ENCODE data around the gene CST6. TPM values are rescaled to one million over a fixed set of nuclear protein-coding genes. Genes with fewer than 3 reads are reported as not detected.

CST6 gene
- total and polyA plus RNA-seq, 2 of the 4 experiments (the other 2 are of a cell fraction) = 0.54 to 3.0 TPM

- Histone ChIP-seq H3K23ac (ENCODE audit: low read depth, low read length) (no peak overlapping the region), H2AK5ac (ENCODE audit: low read depth, low read length) (no peak overlapping the region), H3K56ac (ENCODE audit: extremely low read depth, insufficient read depth, low read length) (no peak overlapping the region), H4K5ac (ENCODE audit: low read depth, low read length) (no peak overlapping the region), H2BK15ac (ENCODE audit: low read depth, low read length) (no peak overlapping the region), H3K4me2 (ENCODE audit: low read depth, low read length) (no peak overlapping the region), H2AFZ (replicated peaks; ENCODE audit: low read length, poor library complexity) (no peak overlapping the region), H4K20me1 (ENCODE audit: insufficient read depth, low read length) (no peaks in the 10 kb centered on the region; the same call in 1 of the 2 replicates), H3K4me3 (ENCODE audit: insufficient read depth, low read depth, low read length) (no peak overlapping the region), H3K9me1 (ENCODE audit: insufficient read depth, low read length) (no peaks in the 10 kb centered on the region), H3K9ac (ENCODE audit: low read depth, low read length) (no peak overlapping the region), H2BK120ac (ENCODE audit: low read depth, low read length) (no peak overlapping the region), H3K18ac (ENCODE audit: low read depth, low read length) (no peak overlapping the region), H2BK5ac (ENCODE audit: low read depth, low read length, poor library complexity, severe bottlenecking) (no peak overlapping the region), H3K9me3 (ENCODE audit: control insufficient read depth, insufficient read depth, low read length) (no peaks in the 10 kb centered on the region), H3K4ac (ENCODE audit: low read depth, low read length) (no peak overlapping the region), H2BK20ac (ENCODE audit: low read depth, low read length) (no peak overlapping the region), H3K14ac (replicated peaks; ENCODE audit: low read depth, low read length) (no peak overlapping the region), H4K8ac (ENCODE audit: low read depth in 2 of 2, low read length in 2 of 2) (no peak overlapping the region), H3K4me1 (ENCODE audit: control insufficient read depth, insufficient read depth, low read length) (no peaks in the 10 kb centered on the region), H4K91ac (ENCODE audit: insufficient read depth, low read depth, low read length) (no peak overlapping the region), H3K36me3 (ENCODE audit: control insufficient read depth, insufficient read depth, low read length) (peaks cover 2% of the 10 kb centered on the region), H3K27me3 (ENCODE audit: control insufficient read depth, insufficient read depth, low read length) (no peaks in the 10 kb centered on the region), H3K27ac (ENCODE audit: insufficient read depth, low read length) (no peak overlapping the region), H2AK9ac (replicated peaks; ENCODE audit: low read depth, low read length, poor library complexity) (peak overlapping the region; percentile 51), H3K79me1 (ENCODE audit: low read depth in 1 of 2, low read length in 2 of 2) (peaks cover 0 to 9% of the 10 kb centered on the region in 2 experiments; a peak in 1 of 4 replicates)
- TF ChIP-seq NFE2L2 (IDR thresholded peaks at IDR 0.05; ENCODE audit: low read depth, low read length) (no peak), BHLHE40 (IDR thresholded peaks at IDR 0.05; ENCODE audit: low read depth, low read length) (no peak), POLR2A (IDR thresholded peaks at IDR 0.05; ENCODE audit: low read depth, low read length) (no peak), ELK1 (IDR thresholded peaks at IDR 0.05; ENCODE audit: borderline replicate concordance, low read depth, low read length) (no peak), SMC3 (IDR thresholded peaks at IDR 0.05; ENCODE audit: low read depth, low read length) (no peak), CTCF (conservative IDR thresholded peaks at IDR 0.05; ENCODE audit: low read depth, low read length) (no peak), MXI1 (IDR thresholded peaks at IDR 0.05; ENCODE audit: borderline replicate concordance, low read depth, low read length) (no peak), MAFK (IDR thresholded peaks at IDR 0.05; ENCODE audit: low read depth, low read length) (no peak), USF2 (IDR thresholded peaks at IDR 0.05; ENCODE audit: low read depth, low read length) (no peak), RCOR1 (IDR thresholded peaks at IDR 0.05; ENCODE audit: insufficient replicate concordance, low read length) (no peak), CHD1 (IDR thresholded peaks at IDR 0.05; ENCODE audit: low read depth, low read length) (no peak), RAD21 (IDR thresholded peaks at IDR 0.05; ENCODE audit: low read length) (no peak), FOS (IDR thresholded peaks at IDR 0.05; ENCODE audit: low read depth, low read length) (no peak), CEBPB (IDR thresholded peaks at IDR 0.05; ENCODE audit: low read depth, low read length) (no peak), RFX5 (IDR thresholded peaks at IDR 0.05; ENCODE audit: low read depth, low read length) (no peak), MAZ (IDR thresholded peaks at IDR 0.05; ENCODE audit: borderline replicate concordance, low read depth, low read length) (no peak)
- intact Hi-C loops (cut with micrococcal nuclease) = no loop called here
- no TSS peak for BruUV-seq (replicated peaks)
- ATAC-seq (ENCODE audit: low read depth) = no peak
- 90% methylated on average over 2 of the region's 5 CpGs; no CpG with 5 or more reads in 1 of the 2 experiments for WGBS, 2 experiments (ENCODE audit: extremely low coverage in 2 of 2, insufficient read length in 1 of 2)
- in situ Hi-C loops (cut with MboI; ENCODE audit: low sequenced_read_pairs) = no loop called here
- POLR2A ChIA-PET (ENCODE audit: unreplicated experiment) = interaction anchor here (0.6 kb wide), 2 partner anchors 46 to 162 kb away, joined by 3 read pairs; no protein-coding TSS in a partner anchor
- no peak for DNase-seq
- dilution Hi-C loops (cut with HindIII; ENCODE audit: low sequenced_read_pairs, unreplicated experiment) = no loop called here
- CTCF ChIA-PET = no interaction called here
Measured at GRCh38 chr11:65992056-65992455, 19.8 kb upstream of the CST6 start.

All from IMR-90 (cell line).